Stimulated activated effector memory CD8-positive, alpha-beta T cell treated with anti-CD3 and anti-CD28 coated beads, Interleukin-12 subunit alpha, Interleukin-12 subunit beta, amount 100 ng/mL, for 72 hours (primary cell): ENCODE results near the gene GMDS.
"Not testable (repeated sequence)": the region's sequence is repeated elsewhere in the genome, so short reads cannot be mapped to it uniquely, and the experiment has no call there.

Experiments used
- ATAC-seq: fragments of 150-1000 bp; cut with Tn5 transposase; 2 replicates; pipeline ENCODE4 v1.10.0; 2021
- DNase-seq, 2 donors: peaks; one replicate each; pipeline ENCODE4 v3.0.0; 2021 to 2022; ENCODE audit warnings: low spot score in 2 of 2
- H3K27ac Mint-ChIP-seq: one replicate; pipeline ENCODE4 v1.8.0; 2022; ENCODE audit warnings: mild to moderate bottlenecking, mixed read lengths
- H3K36me3 Mint-ChIP-seq: one replicate; pipeline ENCODE4 v1.8.0; 2022; ENCODE audit warnings: mild to moderate bottlenecking, mixed read lengths
- H3K4me1 Mint-ChIP-seq: one replicate; pipeline ENCODE4 v1.8.0; 2022; ENCODE audit warnings: mixed read lengths
- H3K4me3 Mint-ChIP-seq: one replicate; pipeline ENCODE4 v1.8.0; 2022; ENCODE audit warnings: mild to moderate bottlenecking, mixed read lengths
- H3K9me3 Mint-ChIP-seq: one replicate; pipeline ENCODE4 v1.8.0; 2022; ENCODE audit warnings: mixed read lengths

Gene GMDS

GRCh38 chr6:1858859-1859258 is 386.5 kb downstream of the GMDS start:
- no peak for DNase-seq
- no peaks in the 10 kb centered on the region for H3K4me1 Mint-ChIP-seq
- ATAC-seq: no peak
- H3K27ac Mint-ChIP-seq: no peak overlapping the region
- H3K4me3 Mint-ChIP-seq: no peak overlapping the region
- no peaks in the 10 kb centered on the region for H3K9me3 Mint-ChIP-seq
- no peaks in the 10 kb centered on the region for H3K36me3 Mint-ChIP-seq

GRCh38 chr6:1858196-1858595 is 387.2 kb downstream of the GMDS start:
- no peak for ATAC-seq
- DNase-seq: no peak
- no peaks in the 10 kb centered on the region for H3K4me1 Mint-ChIP-seq
- H3K4me3 Mint-ChIP-seq: no peak overlapping the region
- H3K36me3 Mint-ChIP-seq: no peaks in the 10 kb centered on the region
- H3K27ac Mint-ChIP-seq: no peak overlapping the region
- no peaks in the 10 kb centered on the region for H3K9me3 Mint-ChIP-seq

- DNase-seq: no peak
- no peak overlapping the region for H3K4me3 Mint-ChIP-seq
- H3K36me3 Mint-ChIP-seq: no peaks in the 10 kb centered on the region
- no peak for ATAC-seq
- H3K9me3 Mint-ChIP-seq: no peaks in the 10 kb centered on the region
- no peaks in the 10 kb centered on the region for H3K4me1 Mint-ChIP-seq
- no peak overlapping the region for H3K27ac Mint-ChIP-seq
Measured at GRCh38 chr6:1856381-1856780, 389.0 kb downstream of the GMDS start.

- ATAC-seq: no peak
- no peaks in the 10 kb centered on the region for H3K4me1 Mint-ChIP-seq
- H3K4me3 Mint-ChIP-seq: no peak overlapping the region
- no peak overlapping the region for H3K27ac Mint-ChIP-seq
- no peaks in the 10 kb centered on the region for H3K36me3 Mint-ChIP-seq
- no peaks in the 10 kb centered on the region for H3K9me3 Mint-ChIP-seq
- no peak for DNase-seq
Measured at GRCh38 chr6:1855890-1856289, 389.5 kb downstream of the GMDS start.

- Mint-ChIP-seq H3K27ac (no peak overlapping the region), H3K9me3 (no peaks in the 10 kb centered on the region), H3K4me1 (no peaks in the 10 kb centered on the region), H3K4me3 (no peak overlapping the region), H3K36me3 (no peaks in the 10 kb centered on the region)
- ATAC-seq (no peak), DNase-seq (no peak)
Measured at GRCh38 chr6:1854296-1854695, 391.1 kb downstream of the GMDS start.

- no peaks in the 10 kb centered on the region for H3K36me3 Mint-ChIP-seq
Measured at GRCh38 chr6:1853761-1854160, 391.6 kb downstream of the GMDS start.

GRCh38 chr6:1851681-1852456 is 393.5 kb downstream of the GMDS start:
- H3K4me3 Mint-ChIP-seq: no peak overlapping the region

More at GRCh38 chr6:1853761-1854160, 391.6 kb downstream of the GMDS start:
- Mint-ChIP-seq H3K4me1 (no peaks in the 10 kb centered on the region), H3K4me3 (no peak overlapping the region), H3K9me3 (no peaks in the 10 kb centered on the region), H3K27ac (no peak overlapping the region)
- DNase-seq (no peak), ATAC-seq (no peak)

GRCh38 chr6:1850840-1851157 is 394.6 kb downstream of the GMDS start:
- Mint-ChIP-seq H3K4me3 (no peak overlapping the region), H3K4me1 (no peaks in the 10 kb centered on the region), H3K36me3 (no peaks in the 10 kb centered on the region), H3K27ac (no peak overlapping the region), H3K9me3 (no peaks in the 10 kb centered on the region)
- DNase-seq (no peak), ATAC-seq (no peak)

More at GRCh38 chr6:1851681-1852456, 393.5 kb downstream of the GMDS start:
- H3K4me1 Mint-ChIP-seq: no peaks in the 10 kb centered on the region
- H3K36me3 Mint-ChIP-seq: no peaks in the 10 kb centered on the region
- DNase-seq (no peak), ATAC-seq (no peak)
- H3K27ac Mint-ChIP-seq: no peak overlapping the region
- no peaks in the 10 kb centered on the region for H3K9me3 Mint-ChIP-seq

GRCh38 chr6:1850121-1850839 is 395.1 kb downstream of the GMDS start:
- no peak overlapping the region for H3K4me3 Mint-ChIP-seq
- DNase-seq: no peak
- H3K4me1 Mint-ChIP-seq: no peaks in the 10 kb centered on the region
- no peak for ATAC-seq
- H3K36me3 Mint-ChIP-seq: no peaks in the 10 kb centered on the region
- no peak overlapping the region for H3K27ac Mint-ChIP-seq
- no peaks in the 10 kb centered on the region for H3K9me3 Mint-ChIP-seq

GRCh38 chr6:1849691-1850090 is 395.7 kb downstream of the GMDS start:
- no peaks in the 10 kb centered on the region for H3K9me3 Mint-ChIP-seq
- no peak for DNase-seq
- H3K27ac Mint-ChIP-seq: no peak overlapping the region
- no peak overlapping the region for H3K4me3 Mint-ChIP-seq
- no peaks in the 10 kb centered on the region for H3K4me1 Mint-ChIP-seq
- H3K36me3 Mint-ChIP-seq: no peaks in the 10 kb centered on the region
- no peak for ATAC-seq

GRCh38 chr6:1848752-1849151 is 396.7 kb downstream of the GMDS start:
- Mint-ChIP-seq H3K4me1 (no peaks in the 10 kb centered on the region), H3K36me3 (no peaks in the 10 kb centered on the region), H3K4me3 (no peak overlapping the region), H3K9me3 (no peaks in the 10 kb centered on the region), H3K27ac (no peak overlapping the region)
- DNase-seq (no peak), ATAC-seq (no peak)

GRCh38 chr6:1846611-1847010 is 398.8 kb downstream of the GMDS start:
- Mint-ChIP-seq H3K27ac (no peak overlapping the region), H3K9me3 (no peaks in the 10 kb centered on the region), H3K36me3 (no peaks in the 10 kb centered on the region), H3K4me3 (no peak overlapping the region), H3K4me1 (no peaks in the 10 kb centered on the region)
- DNase-seq: no peak
- no peak for ATAC-seq

GRCh38 chr6:1845543-1845942 is 399.9 kb downstream of the GMDS start:
- ATAC-seq, H3K36me3 Mint-ChIP-seq, H3K4me1 Mint-ChIP-seq, H3K4me3 Mint-ChIP-seq, H3K27ac Mint-ChIP-seq, DNase-seq, H3K9me3 Mint-ChIP-seq: not testable (repeated sequence)

- Mint-ChIP-seq H3K27ac (no peak overlapping the region), H3K36me3 (no peaks in the 10 kb centered on the region), H3K9me3 (no peaks in the 10 kb centered on the region), H3K4me1 (no peaks in the 10 kb centered on the region), H3K4me3 (no peak overlapping the region)
- no peak for ATAC-seq
- DNase-seq: no peak
Measured at GRCh38 chr6:1842334-1842733, 403.1 kb downstream of the GMDS start.

- no peaks in the 10 kb centered on the region for H3K4me1 Mint-ChIP-seq
- ATAC-seq: no peak
- no peak for DNase-seq
- H3K27ac Mint-ChIP-seq: no peak overlapping the region
- no peaks in the 10 kb centered on the region for H3K9me3 Mint-ChIP-seq
- no peak overlapping the region for H3K4me3 Mint-ChIP-seq
- H3K36me3 Mint-ChIP-seq: no peaks in the 10 kb centered on the region
Measured at GRCh38 chr6:1841136-1841535, 404.3 kb downstream of the GMDS start.

- ATAC-seq (no peak), DNase-seq (no peak)
- Mint-ChIP-seq H3K9me3 (no peaks in the 10 kb centered on the region), H3K4me1 (no peaks in the 10 kb centered on the region), H3K4me3 (no peak overlapping the region), H3K27ac (no peak overlapping the region), H3K36me3 (no peaks in the 10 kb centered on the region)
Measured at GRCh38 chr6:1840491-1841121, 404.8 kb downstream of the GMDS start.
